ENCODE measurements around the gene ELMOD1.

Gene ELMOD1

DNA sequence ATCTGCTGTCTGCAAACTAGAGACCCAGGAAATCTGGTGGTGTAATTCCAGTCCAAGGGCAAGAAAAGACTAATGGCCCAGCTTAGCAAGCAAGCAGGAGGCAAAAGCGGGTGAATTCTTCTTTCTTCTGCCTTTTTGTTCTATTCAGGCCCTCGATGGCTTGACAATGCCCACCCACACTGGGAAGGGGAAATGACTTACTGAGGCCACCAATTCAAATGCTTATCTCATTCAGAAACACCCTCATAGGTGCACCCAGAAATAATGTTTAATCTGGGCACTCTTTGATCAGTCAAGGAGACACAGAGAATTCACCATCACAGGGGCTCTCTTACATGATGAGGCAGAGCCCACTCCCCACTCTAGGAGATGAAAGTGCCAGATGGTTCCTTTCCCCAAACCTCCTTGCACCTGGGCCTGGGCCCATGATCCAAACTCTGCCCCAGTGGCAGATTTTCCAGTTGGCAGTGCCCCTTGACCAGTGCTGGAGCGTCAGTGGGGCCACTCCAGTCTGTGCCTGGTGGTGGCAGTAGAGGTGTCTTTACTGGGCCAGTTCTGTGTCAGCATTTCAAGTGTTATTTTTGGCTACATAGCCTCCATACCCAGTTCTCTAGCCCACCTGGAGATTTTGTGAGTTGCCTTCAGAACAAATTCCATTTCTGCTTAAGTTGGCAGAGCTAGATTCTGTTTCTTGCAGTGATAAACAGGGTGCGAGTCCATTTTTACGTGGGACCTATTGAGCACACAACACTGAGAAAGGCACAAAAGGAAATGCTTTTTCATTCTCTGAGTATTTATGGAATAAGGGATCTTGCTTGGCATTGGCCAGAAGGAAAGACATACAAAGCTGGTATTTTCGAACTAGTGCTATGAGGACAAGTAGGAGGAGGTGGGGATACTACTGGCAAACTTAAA lies 7.5 kb downstream of the ELMOD1 start:
- DNase-seq (ENCODE audit: insufficient read length, low spot score) (peak; percentile 23), FAIRE-seq (no peak)
- TF ChIP-seq POLR2A (IDR thresholded peaks at IDR 0.05; ENCODE audit: low read depth, low read length), result no peak

GRCh38 chr11:107605061-107606006 lies 14.4 kb downstream of the ELMOD1 start:
- FAIRE-seq (no peak), DNase-seq (ENCODE audit: insufficient read length, low spot score) (no peak)
- TF ChIP-seq POLR2A (IDR thresholded peaks at IDR 0.05; ENCODE audit: low read depth, low read length), result no peak

DNA sequence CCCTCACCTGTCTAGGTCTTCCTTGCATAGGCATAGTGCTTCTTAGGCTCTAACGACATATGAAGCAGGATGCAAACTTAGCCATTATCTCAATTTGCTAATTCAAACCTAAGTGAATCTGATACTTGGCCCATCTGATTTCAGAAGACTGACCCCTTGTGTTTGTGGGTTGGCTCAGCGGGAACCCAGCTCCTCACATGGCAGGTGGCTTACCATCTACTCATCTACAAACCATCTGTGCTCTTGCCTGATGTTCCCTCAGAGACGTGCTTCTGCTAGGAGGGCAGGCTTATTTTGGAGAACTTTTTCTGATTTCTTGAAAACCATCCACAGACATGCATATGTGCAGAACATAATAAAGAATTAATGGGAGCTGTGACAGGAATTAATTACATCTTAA lies 15.2 kb downstream of the ELMOD1 start:
- no peak for DNase-seq (ENCODE audit: insufficient read length, low spot score)
- no peak for FAIRE-seq
- TF ChIP-seq POLR2A (IDR thresholded peaks at IDR 0.05; ENCODE audit: low read depth, low read length), result no peak

DNA sequence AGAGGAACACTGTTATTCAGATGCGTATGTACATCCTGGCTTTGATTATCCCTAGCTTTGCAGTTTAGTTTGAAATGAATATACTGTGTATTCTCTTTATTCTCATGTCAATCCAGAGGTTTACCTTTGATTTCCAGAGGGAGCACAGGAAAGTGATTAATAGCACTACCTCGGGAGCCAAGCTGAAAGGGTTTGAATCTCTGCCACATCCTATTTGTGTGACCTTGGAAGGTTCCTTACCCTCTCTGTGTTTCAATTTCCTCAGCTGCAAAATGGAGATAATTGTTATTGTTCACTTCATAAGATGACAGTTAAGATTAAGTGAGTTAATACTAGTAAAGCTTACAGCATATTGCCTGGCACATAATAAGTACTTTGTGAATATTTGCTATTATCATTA lies 17.9 kb downstream of the ELMOD1 start:
- FAIRE-seq (no peak), DNase-seq (ENCODE audit: insufficient read length, low spot score) (no peak)
- TF ChIP-seq POLR2A (IDR thresholded peaks at IDR 0.05; ENCODE audit: low read depth, low read length), result no peak

DNA sequence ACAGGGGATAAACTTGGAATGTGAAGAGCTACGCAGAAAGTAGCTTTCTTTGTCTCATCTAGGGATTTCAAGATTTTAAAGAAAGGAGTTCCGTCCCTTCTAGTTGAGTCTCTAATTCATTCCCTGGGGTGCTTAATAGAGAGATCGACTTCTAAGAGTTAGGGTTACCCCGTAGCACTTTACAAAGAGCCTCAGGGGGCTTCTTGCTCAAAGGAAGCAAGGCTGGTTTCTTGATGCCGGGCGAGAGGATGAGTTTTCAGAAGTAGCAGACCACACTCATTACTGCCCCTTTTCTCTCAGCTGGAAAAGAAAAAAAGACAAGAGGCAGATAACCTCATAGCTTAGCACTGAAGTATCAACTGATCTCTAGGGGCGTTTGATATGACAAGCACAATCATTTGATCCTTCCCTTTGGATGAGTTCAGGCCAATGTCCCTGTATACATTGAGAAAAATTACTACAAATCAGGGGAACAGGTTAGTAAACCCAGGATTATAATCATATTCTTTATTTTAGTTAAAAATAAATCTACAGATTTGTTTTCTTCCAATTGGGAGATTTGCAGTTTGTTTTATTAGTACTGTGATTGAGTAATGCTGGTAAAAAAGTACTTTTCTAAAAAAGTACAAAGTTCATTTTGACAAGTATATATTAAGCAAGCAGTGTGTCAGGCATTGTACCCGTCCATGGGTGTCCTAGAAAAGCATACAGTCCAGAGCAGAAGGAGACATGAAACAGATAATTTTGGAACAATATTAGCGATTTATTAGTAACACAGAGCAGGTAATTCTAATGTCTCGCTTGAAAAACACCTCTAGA lies 18.7 kb downstream of the ELMOD1 start:
- TF ChIP-seq POLR2A (IDR thresholded peaks at IDR 0.05; ENCODE audit: low read depth, low read length), result no peak
- DNase-seq (ENCODE audit: insufficient read length, low spot score) (no peak), FAIRE-seq (no peak)

- FAIRE-seq (no peak), DNase-seq (ENCODE audit: insufficient read length, low spot score) (no peak)
- TF ChIP-seq POLR2A (IDR thresholded peaks at IDR 0.05; ENCODE audit: low read depth, low read length), result no peak
Measured at GRCh38 chr11:107612445-107612844, 21.5 kb downstream of the ELMOD1 start.

DNA sequence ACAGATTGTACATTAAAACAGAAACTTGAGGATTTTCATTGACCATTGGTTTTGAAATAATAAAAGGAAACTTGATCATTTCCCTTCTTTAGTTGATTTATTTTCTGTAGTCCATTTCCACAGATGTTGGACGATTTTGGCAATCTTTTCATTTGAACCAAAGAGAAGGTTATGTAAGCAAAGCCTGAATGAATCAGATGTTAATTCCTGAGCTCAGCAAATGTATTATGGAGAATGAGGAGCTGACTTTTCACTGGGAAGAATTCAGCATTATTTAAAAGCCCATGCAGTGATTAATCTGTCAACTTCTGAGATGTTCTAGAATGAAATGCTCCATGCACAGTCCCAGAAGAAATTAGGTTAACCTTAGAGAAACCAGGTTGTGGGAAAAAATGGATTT lies 29.0 kb downstream of the ELMOD1 start:
- no peak for DNase-seq (ENCODE audit: insufficient read length, low spot score)
- no peak for FAIRE-seq
- no peak for TF ChIP-seq POLR2A (IDR thresholded peaks at IDR 0.05; ENCODE audit: low read depth, low read length)

DNA sequence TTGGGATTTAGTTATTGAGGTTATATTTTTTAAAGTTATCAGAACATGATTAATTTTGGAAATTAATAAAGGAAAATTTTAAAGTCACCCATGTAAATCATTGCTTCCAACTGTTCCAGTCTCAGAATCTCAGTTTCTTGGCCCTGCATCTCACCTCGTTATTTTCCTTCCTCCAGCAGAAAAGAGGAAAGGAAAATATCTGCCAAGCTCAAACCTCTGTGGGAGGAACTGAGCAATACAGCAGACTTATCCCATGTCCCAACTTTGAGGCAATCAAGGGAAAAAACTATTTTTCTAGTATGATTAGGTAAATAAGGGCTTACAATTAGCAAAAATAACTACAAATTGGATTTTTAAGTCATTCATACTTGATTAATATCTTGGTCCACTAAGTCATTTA lies 30.1 kb downstream of the ELMOD1 start:
- DNase-seq (ENCODE audit: insufficient read length, low spot score) (no peak), FAIRE-seq (no peak)
- no peak for TF ChIP-seq POLR2A (IDR thresholded peaks at IDR 0.05; ENCODE audit: low read depth, low read length)

DNA sequence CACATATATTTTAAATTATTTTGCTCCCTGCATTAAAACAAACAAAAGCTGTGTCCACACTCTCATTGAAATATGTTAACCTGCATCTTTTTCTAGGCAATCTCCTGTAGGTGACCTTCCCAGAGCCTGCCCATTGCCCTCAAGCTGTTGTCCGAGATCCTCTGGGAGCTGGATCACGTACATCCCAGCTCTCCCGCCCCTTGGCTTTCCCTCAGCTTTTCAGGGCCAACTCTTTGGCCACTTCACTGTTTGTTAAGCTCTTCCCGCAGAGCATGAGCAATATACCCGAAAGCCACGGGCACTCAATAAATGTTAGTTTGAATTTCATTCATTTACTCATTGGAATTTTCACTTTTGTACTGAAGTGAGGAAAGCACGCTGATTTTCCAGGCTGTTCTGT lies 32.2 kb downstream of the ELMOD1 start:
- no peak for TF ChIP-seq POLR2A (IDR thresholded peaks at IDR 0.05; ENCODE audit: low read depth, low read length)
- no peak for FAIRE-seq
- no peak for DNase-seq (ENCODE audit: insufficient read length, low spot score)

DNA sequence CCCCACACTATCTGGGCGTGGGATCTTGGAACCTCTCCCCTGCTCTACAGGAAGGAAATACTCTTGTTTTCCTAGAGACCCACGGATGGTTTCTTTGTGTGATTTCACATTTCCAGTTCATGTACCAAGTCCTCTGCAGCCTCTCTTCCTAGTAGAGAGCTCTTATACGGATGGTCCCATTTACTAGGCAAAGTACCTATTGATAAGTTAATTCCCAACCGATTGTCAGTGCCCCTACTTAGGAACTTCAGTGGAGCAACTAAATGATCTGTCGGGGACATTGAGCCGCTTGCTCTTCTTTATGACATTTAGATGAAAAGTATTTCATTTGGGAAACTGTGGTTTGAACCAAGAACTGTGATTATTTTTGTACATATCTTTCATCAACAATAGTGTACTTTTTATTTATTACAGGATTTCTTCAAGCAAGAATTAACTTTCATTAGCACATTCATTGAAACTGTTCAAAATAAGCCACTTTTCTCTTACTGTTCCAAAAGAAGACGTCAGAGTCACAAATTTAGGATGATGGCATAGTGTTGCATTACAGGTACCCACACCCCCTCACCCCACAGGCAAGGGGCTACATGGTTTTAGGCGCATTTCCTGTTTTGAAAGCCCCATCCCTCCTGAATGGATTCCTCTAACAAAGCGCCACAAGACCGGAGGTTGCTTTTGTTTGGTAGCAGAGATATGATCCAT lies 34.2 kb downstream of the ELMOD1 start:
- no peak for DNase-seq (ENCODE audit: insufficient read length, low spot score)
- no peak for TF ChIP-seq POLR2A (IDR thresholded peaks at IDR 0.05; ENCODE audit: low read depth, low read length)
- FAIRE-seq, result no peak

DNA sequence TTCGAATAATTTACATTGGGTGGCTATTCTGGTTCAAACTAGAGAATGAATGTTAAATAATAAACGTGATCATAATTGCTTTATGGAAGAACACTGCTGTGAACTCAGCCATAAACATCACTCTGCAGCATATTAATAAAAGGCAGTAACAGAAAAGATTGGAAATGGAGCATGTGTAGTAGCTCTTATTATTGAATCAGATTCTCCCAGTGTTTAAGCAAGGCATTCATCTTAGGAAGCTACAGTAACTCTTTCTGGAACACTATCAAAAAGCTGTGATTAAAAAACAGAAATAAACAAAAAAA lies 34.7 kb downstream of the ELMOD1 start:
- no peak for TF ChIP-seq POLR2A (IDR thresholded peaks at IDR 0.05; ENCODE audit: low read depth, low read length)
- DNase-seq (ENCODE audit: insufficient read length, low spot score) (no peak), FAIRE-seq (no peak)

GRCh38 chr11:107631043-107631442 lies 40.1 kb downstream of the ELMOD1 start:
- no peak for TF ChIP-seq POLR2A (IDR thresholded peaks at IDR 0.05; ENCODE audit: low read depth, low read length)
- DNase-seq (ENCODE audit: insufficient read length, low spot score) (no peak), FAIRE-seq (no peak)

DNA sequence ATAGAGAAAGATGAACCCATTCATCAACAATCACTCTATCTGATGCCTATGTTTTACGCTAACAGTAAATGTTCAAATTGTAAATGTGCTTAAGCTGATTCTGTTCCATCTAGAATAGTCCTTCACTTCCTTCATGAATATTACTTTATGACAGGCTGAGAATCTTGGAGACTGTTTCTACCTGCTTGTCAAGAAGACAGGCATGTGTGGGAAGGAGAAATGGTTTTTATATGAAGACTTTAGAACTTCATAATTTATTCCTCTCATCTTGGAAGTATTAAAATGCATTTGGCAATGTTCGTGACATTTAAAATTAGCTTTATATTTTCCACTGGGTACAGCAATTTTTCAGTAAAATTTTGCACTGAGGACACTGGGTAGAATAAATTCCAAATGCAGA lies 41.0 kb downstream of the ELMOD1 start:
- DNase-seq (ENCODE audit: insufficient read length, low spot score) (no peak), FAIRE-seq (no peak)
- no peak for TF ChIP-seq POLR2A (IDR thresholded peaks at IDR 0.05; ENCODE audit: low read depth, low read length)

Measured in H54 (cell line).